GM12801 (cell line): ENCODE data around the gene NEMP1.

Experiments
- TF ChIP-seq, protein P1 (sequence below): IDR thresholded peaks from one replicate; pipeline ENCODE4 v1.5.1; 2011; ENCODE audit warnings: control low read depth; ENCODE audit not compliant: insufficient read length; ENCODE audit errors: extremely low read depth

NEMP1 gene

DNA sequence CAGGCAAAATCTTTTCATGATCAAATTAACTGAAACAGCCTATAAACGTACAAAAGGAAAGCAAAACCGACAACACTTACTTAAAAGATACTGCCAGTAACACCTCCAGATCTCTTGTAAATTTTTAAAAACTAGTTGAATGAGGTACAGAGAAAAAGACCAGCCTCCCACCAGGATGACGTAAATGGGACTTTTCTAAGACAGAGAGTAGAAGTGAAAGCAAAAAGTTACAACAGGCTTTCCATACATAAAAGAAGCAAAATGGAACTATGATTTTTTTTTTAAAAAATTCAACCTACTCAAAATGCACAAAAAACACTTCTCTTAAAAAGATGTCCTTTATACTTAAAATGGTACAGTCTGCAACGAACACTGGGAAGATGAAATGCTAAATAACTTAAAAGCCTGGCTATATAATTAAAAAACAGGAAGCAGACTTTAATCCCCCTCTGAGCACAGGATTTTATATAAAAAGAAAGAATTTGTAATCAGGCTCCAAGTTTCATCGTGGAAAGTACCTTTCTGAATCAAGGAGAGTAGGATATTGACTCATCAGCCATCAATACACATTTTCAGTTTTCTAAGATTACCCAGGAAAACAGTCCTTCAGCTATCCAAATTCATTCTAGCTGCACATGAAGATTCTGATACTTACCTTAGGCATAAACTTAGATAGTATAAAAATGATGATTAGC lies 14.5 kb downstream of the NEMP1 start:
- TF ChIP-seq, protein P1, sequence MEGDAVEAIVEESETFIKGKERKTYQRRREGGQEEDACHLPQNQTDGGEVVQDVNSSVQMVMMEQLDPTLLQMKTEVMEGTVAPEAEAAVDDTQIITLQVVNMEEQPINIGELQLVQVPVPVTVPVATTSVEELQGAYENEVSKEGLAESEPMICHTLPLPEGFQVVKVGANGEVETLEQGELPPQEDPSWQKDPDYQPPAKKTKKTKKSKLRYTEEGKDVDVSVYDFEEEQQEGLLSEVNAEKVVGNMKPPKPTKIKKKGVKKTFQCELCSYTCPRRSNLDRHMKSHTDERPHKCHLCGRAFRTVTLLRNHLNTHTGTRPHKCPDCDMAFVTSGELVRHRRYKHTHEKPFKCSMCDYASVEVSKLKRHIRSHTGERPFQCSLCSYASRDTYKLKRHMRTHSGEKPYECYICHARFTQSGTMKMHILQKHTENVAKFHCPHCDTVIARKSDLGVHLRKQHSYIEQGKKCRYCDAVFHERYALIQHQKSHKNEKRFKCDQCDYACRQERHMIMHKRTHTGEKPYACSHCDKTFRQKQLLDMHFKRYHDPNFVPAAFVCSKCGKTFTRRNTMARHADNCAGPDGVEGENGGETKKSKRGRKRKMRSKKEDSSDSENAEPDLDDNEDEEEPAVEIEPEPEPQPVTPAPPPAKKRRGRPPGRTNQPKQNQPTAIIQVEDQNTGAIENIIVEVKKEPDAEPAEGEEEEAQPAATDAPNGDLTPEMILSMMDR: no peak

DNA sequence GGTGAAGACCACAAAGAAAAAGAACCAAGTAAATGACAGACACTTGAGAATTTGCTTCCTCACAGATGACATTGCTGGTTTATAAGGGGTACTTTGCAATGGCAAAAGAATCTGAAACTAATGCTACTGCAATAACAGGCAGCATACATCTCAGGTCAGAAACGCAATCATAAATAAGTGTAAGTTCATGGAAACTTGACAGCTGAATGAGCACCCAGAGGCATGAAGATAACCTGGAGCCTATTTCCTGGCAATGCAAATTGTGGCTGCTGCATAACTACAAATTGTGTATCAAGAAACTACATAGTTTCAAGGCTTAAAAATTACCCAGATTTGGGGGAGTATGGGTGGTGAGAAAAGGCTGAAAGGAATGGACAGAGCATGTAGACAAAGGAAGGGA lies 20.1 kb downstream of the NEMP1 start:
- TF ChIP-seq, protein P1: no peak

DNA sequence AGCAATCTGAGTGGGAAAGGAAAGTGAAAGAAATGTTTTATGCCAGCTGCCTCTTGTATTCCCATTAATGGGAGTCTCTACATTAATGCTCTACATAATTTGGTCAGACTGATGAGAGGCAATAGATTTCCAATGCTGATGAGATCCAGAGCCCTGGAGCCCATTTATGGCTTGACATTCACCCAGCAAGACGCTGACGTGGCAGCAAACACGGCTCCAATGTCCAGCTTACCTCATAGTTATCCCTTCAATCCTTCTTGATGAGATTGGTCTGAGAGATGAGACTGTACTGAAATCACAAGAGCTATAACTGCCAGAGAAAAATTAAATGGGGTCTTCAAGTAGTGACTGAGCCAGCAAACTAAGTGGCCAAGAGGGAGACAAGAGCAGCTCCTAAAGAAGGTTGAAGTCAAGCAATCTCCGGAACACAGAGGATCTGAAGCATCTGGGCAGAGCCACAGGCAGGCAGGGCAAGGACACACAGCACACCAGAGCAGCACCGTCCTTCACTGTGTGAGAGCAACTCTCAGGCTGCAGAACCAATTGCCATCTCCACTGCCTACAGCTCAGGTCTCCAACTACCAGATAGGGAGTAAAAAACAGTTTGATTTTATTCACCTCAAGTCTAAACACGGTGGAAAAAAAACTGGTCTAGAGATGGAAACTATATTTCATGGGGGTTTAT lies 21.4 kb downstream of the NEMP1 start:
- TF ChIP-seq, protein P1: no peak

DNA sequence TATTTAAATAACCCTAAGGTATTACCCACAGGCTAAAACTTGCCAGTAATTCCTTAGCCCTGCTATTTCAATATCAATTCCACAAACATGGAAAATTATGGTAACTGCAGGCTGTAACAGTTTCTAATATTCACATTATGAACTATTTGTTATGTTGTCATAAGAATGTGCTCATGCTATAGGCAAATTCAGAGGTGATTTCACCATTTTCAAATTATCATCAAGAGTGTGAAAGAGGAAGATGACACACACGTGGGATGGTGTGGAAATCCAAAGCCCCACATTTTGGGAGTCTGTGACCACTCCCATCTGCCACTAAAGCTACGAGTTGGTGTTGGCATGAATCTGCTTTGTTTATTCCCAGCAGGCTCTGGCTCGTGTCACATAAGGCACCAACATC lies 22.8 kb downstream of the NEMP1 start:
- TF ChIP-seq, protein P1: no peak

DNA sequence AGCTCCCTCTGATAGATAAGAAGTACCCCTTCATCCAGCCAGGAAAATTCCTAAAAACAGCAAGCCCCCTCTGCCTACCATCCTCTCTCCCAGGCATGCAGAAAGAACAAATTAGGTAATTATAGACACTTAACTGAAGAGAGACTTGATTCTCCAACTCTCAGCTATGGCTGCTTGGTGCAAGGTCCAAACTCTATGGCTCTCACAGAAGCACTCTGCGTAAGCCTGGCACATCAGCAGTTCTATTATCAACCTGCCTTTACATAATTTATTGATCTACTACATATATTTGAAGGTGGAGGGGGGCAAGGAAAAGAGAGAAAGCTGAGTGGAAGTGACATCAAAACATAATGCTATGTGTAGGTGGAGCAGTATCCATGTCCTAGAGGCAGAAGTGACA lies 27.6 kb downstream of the NEMP1 start:
- TF ChIP-seq, protein P1: no peak

DNA sequence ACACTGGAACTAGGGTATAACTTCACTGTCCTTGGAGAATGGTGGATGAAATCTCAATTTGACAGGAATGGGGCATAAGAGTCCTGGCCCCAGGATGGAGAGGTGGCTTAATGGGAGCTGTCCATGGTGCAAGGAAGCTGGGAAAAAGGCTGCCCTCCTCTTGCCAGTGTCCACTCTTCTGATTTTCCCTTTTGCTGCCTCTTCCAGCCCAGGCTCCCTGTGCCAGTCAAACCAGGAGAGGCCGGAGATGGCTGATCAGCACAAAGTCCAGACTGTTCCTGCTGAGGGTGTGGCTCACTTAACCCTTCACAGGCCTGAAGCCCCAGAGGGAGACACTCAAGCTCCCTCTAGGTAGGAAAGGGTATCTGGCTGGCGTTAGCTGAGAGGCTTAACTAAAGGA lies 28.7 kb downstream of the NEMP1 start, which contains the start of gene MYO1A:
Gene MYO1A (minus strand): TSS at position 240 of the 400 bp plus-strand sequence. CDS start 1,806 bp downstream, outside the sequence.
- TF ChIP-seq, protein P1: no peak

DNA sequence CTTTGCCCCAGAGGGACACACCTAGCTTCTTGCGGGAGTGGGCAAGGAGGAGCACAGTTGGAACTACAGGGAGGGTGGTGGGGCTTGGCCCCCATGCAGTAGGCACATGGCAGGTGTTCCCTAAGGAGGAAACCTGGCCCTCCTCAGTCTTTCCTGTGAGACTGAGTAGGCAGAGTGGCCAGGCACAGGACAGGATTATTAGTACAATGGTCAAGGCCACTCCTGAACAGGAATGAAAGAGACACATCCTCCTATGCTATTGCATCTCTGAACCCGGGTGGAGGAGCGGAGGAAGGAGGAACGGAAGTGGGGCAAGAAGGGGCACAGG lies 29.5 kb downstream of the NEMP1 start:
- TF ChIP-seq, protein P1: no peak
